HG03439 (cell line): ENCODE data around the gene TMIGD2.
"Not testable (repeated sequence)": the region's sequence is repeated elsewhere in the genome, so short reads cannot be mapped to it uniquely, and the experiment has no call there.

ENCODE experiments used
- ATAC-seq: cut with Tn5 transposase; IDR thresholded peaks from one replicate; pipeline ENCODE4 v1.9.1; 2021; ENCODE audit warnings: mild to moderate bottlenecking, moderate library complexity; ENCODE audit not compliant: unreplicated experiment

Gene TMIGD2

GRCh38 chr19:4267901-4268815 lies 34.0 kb downstream of the TMIGD2 start:
- no peak for ATAC-seq

- no peak for ATAC-seq
Measured at GRCh38 chr19:4267101-4267900, 34.9 kb downstream of the TMIGD2 start.

- no peak for ATAC-seq
Measured at GRCh38 chr19:4266253-4267000, 35.8 kb downstream of the TMIGD2 start.

- ATAC-seq, result no peak
Measured at GRCh38 chr19:4264812-4265211, 37.4 kb downstream of the TMIGD2 start.

GRCh38 chr19:4260613-4261191 lies 41.5 kb downstream of the TMIGD2 start:
- no peak for ATAC-seq

- ATAC-seq, result no peak
Measured at GRCh38 chr19:4258181-4258580, 44.0 kb downstream of the TMIGD2 start.

GRCh38 chr19:4257025-4257424 lies 45.2 kb downstream of the TMIGD2 start:
- ATAC-seq, result no peak

GRCh38 chr19:4256563-4256962 lies 45.6 kb downstream of the TMIGD2 start:
- ATAC-seq, result no peak

- peak; percentile 86 for ATAC-seq
Measured at GRCh38 chr19:4246767-4247593, 55.2 kb downstream of the TMIGD2 start, which contains the start of gene YJU2. YJU2 (plus strand) TSS chr19:4247080; CDS start chr19:4247147, 67 bp downstream.

GRCh38 chr19:4245938-4246337 lies 56.3 kb downstream of the TMIGD2 start:
- ATAC-seq, result not testable (repeated sequence)
